Measurements from ENCODE around the gene C7orf33.

DNA sequence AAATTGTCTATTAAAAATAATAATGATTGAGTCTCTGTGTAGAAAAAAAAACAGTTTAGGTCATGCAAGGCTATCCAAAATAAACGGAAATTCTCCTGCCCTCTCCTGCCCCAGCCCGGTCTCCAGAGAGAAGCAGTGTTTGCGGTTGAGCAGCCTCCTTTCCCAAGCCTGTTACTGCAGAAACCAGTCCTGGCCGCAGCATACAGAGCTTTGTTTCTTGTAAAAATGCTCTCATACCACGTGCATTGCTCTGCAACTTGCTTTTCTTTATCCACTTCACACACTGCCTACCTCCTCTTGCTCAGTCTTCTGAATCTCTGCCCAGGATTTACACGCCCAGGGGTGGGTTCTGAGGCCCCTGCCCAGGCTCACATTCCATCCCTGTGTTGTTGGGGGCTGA is 73.8 kb downstream of the C7orf33 start:
- no peak for TF ChIP-seq GZF1 (CRISPR knock-in tag; IDR thresholded peaks at IDR 0.05)
- TF ChIP-seq TRIM24 (CRISPR knock-in tag; IDR thresholded peaks at IDR 0.05), result no peak
- no peak for TF ChIP-seq NKX3-1 (CRISPR knock-in tag; IDR thresholded peaks at IDR 0.05)
- TF ChIP-seq, protein P1, sequence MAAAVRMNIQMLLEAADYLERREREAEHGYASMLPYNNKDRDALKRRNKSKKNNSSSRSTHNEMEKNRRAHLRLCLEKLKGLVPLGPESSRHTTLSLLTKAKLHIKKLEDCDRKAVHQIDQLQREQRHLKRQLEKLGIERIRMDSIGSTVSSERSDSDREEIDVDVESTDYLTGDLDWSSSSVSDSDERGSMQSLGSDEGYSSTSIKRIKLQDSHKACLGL (CRISPR knock-in tag; IDR thresholded peaks at IDR 0.05), result no peak
- no peak for TF ChIP-seq ZNF274 (CRISPR knock-in tag; IDR thresholded peaks at IDR 0.05)
- TF ChIP-seq, protein P2, sequence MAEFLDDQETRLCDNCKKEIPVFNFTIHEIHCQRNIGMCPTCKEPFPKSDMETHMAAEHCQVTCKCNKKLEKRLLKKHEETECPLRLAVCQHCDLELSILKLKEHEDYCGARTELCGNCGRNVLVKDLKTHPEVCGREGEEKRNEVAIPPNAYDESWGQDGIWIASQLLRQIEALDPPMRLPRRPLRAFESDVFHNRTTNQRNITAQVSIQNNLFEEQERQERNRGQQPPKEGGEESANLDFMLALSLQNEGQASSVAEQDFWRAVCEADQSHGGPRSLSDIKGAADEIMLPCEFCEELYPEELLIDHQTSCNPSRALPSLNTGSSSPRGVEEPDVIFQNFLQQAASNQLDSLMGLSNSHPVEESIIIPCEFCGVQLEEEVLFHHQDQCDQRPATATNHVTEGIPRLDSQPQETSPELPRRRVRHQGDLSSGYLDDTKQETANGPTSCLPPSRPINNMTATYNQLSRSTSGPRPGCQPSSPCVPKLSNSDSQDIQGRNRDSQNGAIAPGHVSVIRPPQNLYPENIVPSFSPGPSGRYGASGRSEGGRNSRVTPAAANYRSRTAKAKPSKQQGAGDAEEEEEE (CRISPR knock-in tag; IDR thresholded peaks at IDR 0.05; ENCODE audit: borderline replicate concordance), result no peak
- TF ChIP-seq ZNF12 (CRISPR knock-in tag; IDR thresholded peaks at IDR 0.05), result no peak
